WTC11 (cell line): ENCODE measurements around the gene C1QTNF9B. TPM values are rescaled to one million over a fixed set of nuclear protein-coding genes. Genes with fewer than 3 reads are reported as not detected.
"Not testable (repeated sequence)": the region's sequence is repeated elsewhere in the genome, so short reads cannot be mapped to it uniquely, and the experiment has no call there.

ENCODE experiments used
- ATAC-seq: fragments of 200-7000 bp; cut with Tn5 transposase; 2 replicates; pipeline ENCODE4 v1.10.0; 2021; ENCODE audit warnings: mild to moderate bottlenecking, moderate library complexity
- CTCF ChIA-PET: fragments of 300-600 bp; sonication (Branson Sonifier 250); formaldehyde crosslinking; loops from one replicate; lab custom pipeline; 2021; ENCODE audit warnings: antibody characterized with exemption; lab: Charles Lee
- POLR2A ChIA-PET: fragments of 350-600 bp; sonication (Branson Sonifier 250); formaldehyde crosslinking; loops from one replicate; lab custom pipeline; 2021; ENCODE audit warnings: antibody characterized with exemption; lab: Charles Lee
- DNase-seq: peaks from one replicate; pipeline ENCODE4 v3.0.0; 2021; ENCODE audit warnings: low spot score
- H3K27ac Mint-ChIP-seq: 2 replicates; pipeline ENCODE4 v1.8.0; 2021; ENCODE audit warnings: mixed read lengths
- H3K27me3 Mint-ChIP-seq: 2 replicates; pipeline ENCODE4 v1.8.0; 2021; ENCODE audit warnings: low read depth, mild to moderate bottlenecking, moderate library complexity, mixed read lengths
- H3K36me3 Mint-ChIP-seq: 2 replicates; pipeline ENCODE4 v1.8.0; 2021; ENCODE audit warnings: mixed read lengths
- H3K4me1 Mint-ChIP-seq: 2 replicates; pipeline ENCODE4 v1.8.0; 2022; ENCODE audit warnings: mixed read lengths
- H3K4me3 Mint-ChIP-seq: 2 replicates; pipeline ENCODE4 v1.8.0; 2021; ENCODE audit warnings: mild to moderate bottlenecking, moderate library complexity, mixed read lengths
- H3K9me3 Mint-ChIP-seq: 2 replicates; pipeline ENCODE4 v1.8.0; 2021; ENCODE audit warnings: mixed read lengths
- CREB1 ChIP-seq: sonication (generic); formaldehyde crosslinking; IDR thresholded peaks from 2 replicates; pipeline ENCODE4 v1.8.0; 2023; ENCODE audit warnings: mild to moderate bottlenecking, missing genetic modification reagents
- CREM ChIP-seq: sonication (generic); formaldehyde crosslinking; IDR thresholded peaks from 2 replicates; pipeline ENCODE4 v1.8.1; 2022; ENCODE audit warnings: mild to moderate bottlenecking, missing genetic modification reagents, moderate library complexity
- ELF4 ChIP-seq: sonication (generic); formaldehyde crosslinking; IDR thresholded peaks from 2 replicates; pipeline ENCODE4 v1.8.1; 2022; ENCODE audit warnings: low read depth, mild to moderate bottlenecking, moderate library complexity, missing genetic modification reagents
- ESRRA ChIP-seq: sonication (generic); formaldehyde crosslinking; IDR thresholded peaks from 2 replicates; pipeline ENCODE4 v1.8.1; 2022; ENCODE audit warnings: mild to moderate bottlenecking, missing genetic modification reagents, borderline replicate concordance
- ETV6 ChIP-seq: sonication (generic); formaldehyde crosslinking; IDR thresholded peaks from 2 replicates; pipeline ENCODE4 v1.8.1; 2022; ENCODE audit warnings: mild to moderate bottlenecking, missing genetic modification reagents
- FOXK1 ChIP-seq: sonication (generic); formaldehyde crosslinking; IDR thresholded peaks from 2 replicates; pipeline ENCODE4 v1.8.0; 2022; ENCODE audit warnings: mild to moderate bottlenecking, moderate library complexity, missing genetic modification reagents
- IRF2 ChIP-seq: sonication (generic); formaldehyde crosslinking; IDR thresholded peaks from 2 replicates; pipeline ENCODE4 v1.8.0; 2022; ENCODE audit warnings: low read depth, missing genetic modification reagents, borderline replicate concordance
- NFE2L1 ChIP-seq: sonication (generic); formaldehyde crosslinking; IDR thresholded peaks from 2 replicates; pipeline ENCODE4 v1.8.1; 2023; ENCODE audit warnings: missing genetic modification reagents
- NFYB ChIP-seq: sonication (generic); formaldehyde crosslinking; conservative IDR thresholded peaks from 2 replicates; pipeline ENCODE4 v1.8.0; 2022; ENCODE audit warnings: low read depth, missing genetic modification reagents
- NR3C1 ChIP-seq: sonication (generic); formaldehyde crosslinking; conservative IDR thresholded peaks from 2 replicates; pipeline ENCODE4 v1.8.1; 2023; ENCODE audit warnings: low read depth, mild to moderate bottlenecking, missing genetic modification reagents
- RELA ChIP-seq: sonication (generic); formaldehyde crosslinking; IDR thresholded peaks from 2 replicates; pipeline ENCODE4 v1.8.1; 2022; ENCODE audit warnings: missing genetic modification reagents, mild to moderate bottlenecking, borderline replicate concordance
- ZBTB21 ChIP-seq: sonication (generic); formaldehyde crosslinking; IDR thresholded peaks from 2 replicates; pipeline ENCODE4 v1.8.1; 2023; ENCODE audit warnings: mild to moderate bottlenecking, missing genetic modification reagents, borderline replicate concordance
- ZNF671 ChIP-seq: fragments of 250-450 bp; sonication (Bioruptor Pico); IDR thresholded peaks from 2 replicates; pipeline ENCODE4 v1.8.0; 2021; ENCODE audit warnings: mild to moderate bottlenecking
- total RNA-seq: library from RNA; stranded (reverse); gene quantifications from 3 replicates; pipeline ENCODE4 v1.2.3, GENCODE V29; 2021
- TF ChIP-seq, protein P1 (sequence below): sonication (generic); formaldehyde crosslinking; IDR thresholded peaks from 2 replicates; pipeline ENCODE4 v1.8.1; 2022; ENCODE audit warnings: low read depth, missing genetic modification reagents, borderline replicate concordance
- TF ChIP-seq, protein P2 (sequence below): sonication (generic); formaldehyde crosslinking; IDR thresholded peaks from 2 replicates; pipeline ENCODE4 v1.8.1; 2023; ENCODE audit warnings: mild to moderate bottlenecking, moderate library complexity, missing genetic modification reagents
- TF ChIP-seq, protein P3 (sequence below): fragments of 250-450 bp; sonication (Bioruptor Pico); IDR thresholded peaks from 2 replicates; pipeline ENCODE4 v2.1.2; 2022; ENCODE audit warnings: mild to moderate bottlenecking, moderate library complexity
- TF ChIP-seq, protein P4 (sequence below): sonication (generic); formaldehyde crosslinking; IDR thresholded peaks from 2 replicates; pipeline ENCODE4 v1.8.0; 2023; ENCODE audit warnings: missing genetic modification reagents, mild to moderate bottlenecking, borderline replicate concordance
- TF ChIP-seq, protein P5 (sequence below): sonication (generic); formaldehyde crosslinking; IDR thresholded peaks from 2 replicates; pipeline ENCODE4 v1.8.1; 2023; ENCODE audit warnings: mild to moderate bottlenecking, missing genetic modification reagents, borderline replicate concordance
- TF ChIP-seq, protein P6 (sequence below): sonication (generic); formaldehyde crosslinking; IDR thresholded peaks from 2 replicates; pipeline ENCODE4 v1.8.1; 2022; ENCODE audit warnings: low read depth, mild to moderate bottlenecking, moderate library complexity, missing genetic modification reagents, borderline replicate concordance
- TF ChIP-seq, protein P7 (sequence below): sonication (generic); formaldehyde crosslinking; IDR thresholded peaks from 2 replicates; pipeline ENCODE4 v1.8.0; 2022; ENCODE audit warnings: mild to moderate bottlenecking, missing genetic modification reagents

Gene C1QTNF9B
- total RNA-seq, 1 experiment from 2014 or later, result 0.20 TPM

DNA sequence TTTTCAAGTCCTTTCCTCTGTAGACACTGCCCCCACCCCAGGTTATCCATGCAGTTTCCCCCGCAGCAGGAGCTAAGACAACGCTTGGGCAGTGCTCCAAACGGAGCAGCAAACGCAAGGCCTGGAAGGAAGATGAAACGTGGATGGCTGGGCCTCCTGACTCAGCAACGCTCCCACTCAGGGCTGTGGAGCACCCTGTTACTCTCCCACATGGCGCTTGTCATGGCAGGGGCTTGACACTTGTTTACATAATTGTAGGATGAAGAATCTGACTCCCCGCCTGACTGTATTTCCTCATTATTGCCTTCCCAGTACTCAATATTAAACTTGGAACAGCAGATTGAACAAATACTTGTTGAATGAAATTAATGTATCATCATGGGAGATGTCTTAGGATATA is 799 bp upstream of the C1QTNF9B start:
- DNase-seq (no peak), ATAC-seq (no peak)
- POLR2A ChIA-PET, result no interaction called here
- Mint-ChIP-seq H3K27ac (no peak overlapping the region), H3K27me3 (peaks cover 14% of the 10 kb centered on the region), H3K36me3 (no peaks in the 10 kb centered on the region), H3K4me1 (peaks cover 19% of the 10 kb centered on the region), H3K4me3 (no peak overlapping the region), H3K9me3 (no peaks in the 10 kb centered on the region)
- no peak for TF ChIP-seq CREM (CRISPR knock-in tag)
- TF ChIP-seq RELA (CRISPR knock-in tag), result no peak
- TF ChIP-seq, protein P1, sequence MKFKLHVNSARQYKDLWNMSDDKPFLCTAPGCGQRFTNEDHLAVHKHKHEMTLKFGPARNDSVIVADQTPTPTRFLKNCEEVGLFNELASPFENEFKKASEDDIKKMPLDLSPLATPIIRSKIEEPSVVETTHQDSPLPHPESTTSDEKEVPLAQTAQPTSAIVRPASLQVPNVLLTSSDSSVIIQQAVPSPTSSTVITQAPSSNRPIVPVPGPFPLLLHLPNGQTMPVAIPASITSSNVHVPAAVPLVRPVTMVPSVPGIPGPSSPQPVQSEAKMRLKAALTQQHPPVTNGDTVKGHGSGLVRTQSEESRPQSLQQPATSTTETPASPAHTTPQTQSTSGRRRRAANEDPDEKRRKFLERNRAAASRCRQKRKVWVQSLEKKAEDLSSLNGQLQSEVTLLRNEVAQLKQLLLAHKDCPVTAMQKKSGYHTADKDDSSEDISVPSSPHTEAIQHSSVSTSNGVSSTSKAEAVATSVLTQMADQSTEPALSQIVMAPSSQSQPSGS (CRISPR knock-in tag), result no peak
- no peak for TF ChIP-seq NFYB
- TF ChIP-seq, protein P2, sequence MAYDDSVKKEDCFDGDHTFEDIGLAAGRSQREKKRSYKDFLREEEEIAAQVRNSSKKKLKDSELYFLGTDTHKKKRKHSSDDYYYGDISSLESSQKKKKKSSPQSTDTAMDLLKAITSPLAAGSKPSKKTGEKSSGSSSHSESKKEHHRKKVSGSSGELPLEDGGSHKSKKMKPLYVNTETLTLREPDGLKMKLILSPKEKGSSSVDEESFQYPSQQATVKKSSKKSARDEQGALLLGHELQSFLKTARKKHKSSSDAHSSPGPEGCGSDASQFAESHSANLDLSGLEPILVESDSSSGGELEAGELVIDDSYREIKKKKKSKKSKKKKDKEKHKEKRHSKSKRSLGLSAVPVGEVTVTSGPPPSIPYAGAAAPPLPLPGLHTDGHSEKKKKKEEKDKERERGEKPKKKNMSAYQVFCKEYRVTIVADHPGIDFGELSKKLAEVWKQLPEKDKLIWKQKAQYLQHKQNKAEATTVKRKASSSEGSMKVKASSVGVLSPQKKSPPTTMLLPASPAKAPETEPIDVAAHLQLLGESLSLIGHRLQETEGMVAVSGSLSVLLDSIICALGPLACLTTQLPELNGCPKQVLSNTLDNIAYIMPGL (CRISPR knock-in tag), result no peak
- TF ChIP-seq, protein P3, sequence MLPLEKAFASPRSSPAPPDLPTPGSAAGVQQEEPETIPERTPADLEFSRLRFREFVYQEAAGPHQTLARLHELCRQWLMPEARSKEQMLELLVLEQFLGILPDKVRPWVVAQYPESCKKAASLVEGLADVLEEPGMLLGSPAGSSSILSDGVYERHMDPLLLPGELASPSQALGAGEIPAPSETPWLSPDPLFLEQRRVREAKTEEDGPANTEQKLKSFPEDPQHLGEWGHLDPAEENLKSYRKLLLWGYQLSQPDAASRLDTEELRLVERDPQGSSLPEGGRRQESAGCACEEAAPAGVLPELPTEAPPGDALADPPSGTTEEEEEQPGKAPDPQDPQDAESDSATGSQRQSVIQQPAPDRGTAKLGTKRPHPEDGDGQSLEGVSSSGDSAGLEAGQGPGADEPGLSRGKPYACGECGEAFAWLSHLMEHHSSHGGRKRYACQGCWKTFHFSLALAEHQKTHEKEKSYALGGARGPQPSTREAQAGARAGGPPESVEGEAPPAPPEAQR (CRISPR knock-in tag), result no peak
- TF ChIP-seq, protein P4, sequence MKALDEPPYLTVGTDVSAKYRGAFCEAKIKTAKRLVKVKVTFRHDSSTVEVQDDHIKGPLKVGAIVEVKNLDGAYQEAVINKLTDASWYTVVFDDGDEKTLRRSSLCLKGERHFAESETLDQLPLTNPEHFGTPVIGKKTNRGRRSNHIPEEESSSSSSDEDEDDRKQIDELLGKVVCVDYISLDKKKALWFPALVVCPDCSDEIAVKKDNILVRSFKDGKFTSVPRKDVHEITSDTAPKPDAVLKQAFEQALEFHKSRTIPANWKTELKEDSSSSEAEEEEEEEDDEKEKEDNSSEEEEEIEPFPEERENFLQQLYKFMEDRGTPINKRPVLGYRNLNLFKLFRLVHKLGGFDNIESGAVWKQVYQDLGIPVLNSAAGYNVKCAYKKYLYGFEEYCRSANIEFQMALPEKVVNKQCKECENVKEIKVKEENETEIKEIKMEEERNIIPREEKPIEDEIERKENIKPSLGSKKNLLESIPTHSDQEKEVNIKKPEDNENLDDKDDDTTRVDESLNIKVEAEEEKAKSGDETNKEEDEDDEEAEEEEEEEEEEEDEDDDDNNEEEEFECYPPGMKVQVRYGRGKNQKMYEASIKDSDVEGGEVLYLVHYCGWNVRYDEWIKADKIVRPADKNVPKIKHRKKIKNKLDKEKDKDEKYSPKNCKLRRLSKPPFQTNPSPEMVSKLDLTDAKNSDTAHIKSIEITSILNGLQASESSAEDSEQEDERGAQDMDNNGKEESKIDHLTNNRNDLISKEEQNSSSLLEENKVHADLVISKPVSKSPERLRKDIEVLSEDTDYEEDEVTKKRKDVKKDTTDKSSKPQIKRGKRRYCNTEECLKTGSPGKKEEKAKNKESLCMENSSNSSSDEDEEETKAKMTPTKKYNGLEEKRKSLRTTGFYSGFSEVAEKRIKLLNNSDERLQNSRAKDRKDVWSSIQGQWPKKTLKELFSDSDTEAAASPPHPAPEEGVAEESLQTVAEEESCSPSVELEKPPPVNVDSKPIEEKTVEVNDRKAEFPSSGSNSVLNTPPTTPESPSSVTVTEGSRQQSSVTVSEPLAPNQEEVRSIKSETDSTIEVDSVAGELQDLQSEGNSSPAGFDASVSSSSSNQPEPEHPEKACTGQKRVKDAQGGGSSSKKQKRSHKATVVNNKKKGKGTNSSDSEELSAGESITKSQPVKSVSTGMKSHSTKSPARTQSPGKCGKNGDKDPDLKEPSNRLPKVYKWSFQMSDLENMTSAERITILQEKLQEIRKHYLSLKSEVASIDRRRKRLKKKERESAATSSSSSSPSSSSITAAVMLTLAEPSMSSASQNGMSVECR (CRISPR knock-in tag), result no peak
- TF ChIP-seq, protein P5, sequence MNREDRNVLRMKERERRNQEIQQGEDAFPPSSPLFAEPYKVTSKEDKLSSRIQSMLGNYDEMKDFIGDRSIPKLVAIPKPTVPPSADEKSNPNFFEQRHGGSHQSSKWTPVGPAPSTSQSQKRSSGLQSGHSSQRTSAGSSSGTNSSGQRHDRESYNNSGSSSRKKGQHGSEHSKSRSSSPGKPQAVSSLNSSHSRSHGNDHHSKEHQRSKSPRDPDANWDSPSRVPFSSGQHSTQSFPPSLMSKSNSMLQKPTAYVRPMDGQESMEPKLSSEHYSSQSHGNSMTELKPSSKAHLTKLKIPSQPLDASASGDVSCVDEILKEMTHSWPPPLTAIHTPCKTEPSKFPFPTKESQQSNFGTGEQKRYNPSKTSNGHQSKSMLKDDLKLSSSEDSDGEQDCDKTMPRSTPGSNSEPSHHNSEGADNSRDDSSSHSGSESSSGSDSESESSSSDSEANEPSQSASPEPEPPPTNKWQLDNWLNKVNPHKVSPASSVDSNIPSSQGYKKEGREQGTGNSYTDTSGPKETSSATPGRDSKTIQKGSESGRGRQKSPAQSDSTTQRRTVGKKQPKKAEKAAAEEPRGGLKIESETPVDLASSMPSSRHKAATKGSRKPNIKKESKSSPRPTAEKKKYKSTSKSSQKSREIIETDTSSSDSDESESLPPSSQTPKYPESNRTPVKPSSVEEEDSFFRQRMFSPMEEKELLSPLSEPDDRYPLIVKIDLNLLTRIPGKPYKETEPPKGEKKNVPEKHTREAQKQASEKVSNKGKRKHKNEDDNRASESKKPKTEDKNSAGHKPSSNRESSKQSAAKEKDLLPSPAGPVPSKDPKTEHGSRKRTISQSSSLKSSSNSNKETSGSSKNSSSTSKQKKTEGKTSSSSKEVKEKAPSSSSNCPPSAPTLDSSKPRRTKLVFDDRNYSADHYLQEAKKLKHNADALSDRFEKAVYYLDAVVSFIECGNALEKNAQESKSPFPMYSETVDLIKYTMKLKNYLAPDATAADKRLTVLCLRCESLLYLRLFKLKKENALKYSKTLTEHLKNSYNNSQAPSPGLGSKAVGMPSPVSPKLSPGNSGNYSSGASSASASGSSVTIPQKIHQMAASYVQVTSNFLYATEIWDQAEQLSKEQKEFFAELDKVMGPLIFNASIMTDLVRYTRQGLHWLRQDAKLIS, result no peak
- no peak for TF ChIP-seq IRF2
- TF ChIP-seq ZNF671 (CRISPR knock-in tag), result no peak
- no peak for TF ChIP-seq ESRRA (CRISPR knock-in tag)
- TF ChIP-seq, protein P6, sequence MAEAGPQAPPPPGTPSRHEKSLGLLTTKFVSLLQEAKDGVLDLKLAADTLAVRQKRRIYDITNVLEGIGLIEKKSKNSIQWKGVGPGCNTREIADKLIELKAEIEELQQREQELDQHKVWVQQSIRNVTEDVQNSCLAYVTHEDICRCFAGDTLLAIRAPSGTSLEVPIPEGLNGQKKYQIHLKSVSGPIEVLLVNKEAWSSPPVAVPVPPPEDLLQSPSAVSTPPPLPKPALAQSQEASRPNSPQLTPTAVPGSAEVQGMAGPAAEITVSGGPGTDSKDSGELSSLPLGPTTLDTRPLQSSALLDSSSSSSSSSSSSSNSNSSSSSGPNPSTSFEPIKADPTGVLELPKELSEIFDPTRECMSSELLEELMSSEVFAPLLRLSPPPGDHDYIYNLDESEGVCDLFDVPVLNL (CRISPR knock-in tag), result no peak
- TF ChIP-seq ETV6 (CRISPR knock-in tag), result no peak
- TF ChIP-seq NFE2L1, result no peak
- TF ChIP-seq ZBTB21, result no peak
- no peak for TF ChIP-seq CREB1 (CRISPR knock-in tag)
- TF ChIP-seq ELF4 (CRISPR knock-in tag), result no peak
- TF ChIP-seq NR3C1 (CRISPR knock-in tag), result no peak
- TF ChIP-seq, protein P7, sequence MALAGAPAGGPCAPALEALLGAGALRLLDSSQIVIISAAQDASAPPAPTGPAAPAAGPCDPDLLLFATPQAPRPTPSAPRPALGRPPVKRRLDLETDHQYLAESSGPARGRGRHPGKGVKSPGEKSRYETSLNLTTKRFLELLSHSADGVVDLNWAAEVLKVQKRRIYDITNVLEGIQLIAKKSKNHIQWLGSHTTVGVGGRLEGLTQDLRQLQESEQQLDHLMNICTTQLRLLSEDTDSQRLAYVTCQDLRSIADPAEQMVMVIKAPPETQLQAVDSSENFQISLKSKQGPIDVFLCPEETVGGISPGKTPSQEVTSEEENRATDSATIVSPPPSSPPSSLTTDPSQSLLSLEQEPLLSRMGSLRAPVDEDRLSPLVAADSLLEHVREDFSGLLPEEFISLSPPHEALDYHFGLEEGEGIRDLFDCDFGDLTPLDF, result no peak
- TF ChIP-seq FOXK1 (CRISPR knock-in tag), result no peak
- CTCF ChIA-PET, result interaction anchor here (1.0 to 1.3 kb wide), 2 partner anchors 8 to 9 kb away, joined by 3 to 4 read pairs; no protein-coding TSS in a partner anchor

DNA sequence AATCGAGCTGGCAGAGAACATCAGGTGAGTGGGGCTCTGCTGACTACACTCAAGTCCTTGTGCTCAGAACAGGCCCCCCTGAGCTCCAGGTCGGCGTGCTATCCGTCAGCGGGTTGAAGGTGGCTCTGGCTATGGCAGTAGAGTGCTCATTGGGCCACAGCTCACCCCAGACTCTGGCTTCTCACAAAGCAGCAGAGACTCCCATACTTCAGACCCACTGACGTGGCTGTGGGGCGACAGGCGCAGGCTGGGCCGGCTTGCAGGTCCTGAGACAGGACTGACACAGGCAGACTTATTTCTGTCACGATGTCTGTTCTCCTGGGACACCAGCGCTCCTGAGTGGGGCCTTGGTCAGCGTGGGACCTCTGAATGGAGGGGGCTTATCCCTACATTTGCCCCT is 2.6 kb downstream of the C1QTNF9B start:
- DNase-seq, H3K4me3 Mint-ChIP-seq, ATAC-seq, POLR2A ChIA-PET, H3K36me3 Mint-ChIP-seq, CTCF ChIA-PET, H3K9me3 Mint-ChIP-seq, H3K27ac Mint-ChIP-seq, H3K27me3 Mint-ChIP-seq: not testable (repeated sequence)
- H3K4me1 Mint-ChIP-seq, result peaks cover 15% of the 10 kb centered on the region
